Measurements from ENCODE around the gene SPOCK3.
"Not testable (repeated sequence)": the region's sequence is repeated elsewhere in the genome, so short reads cannot be mapped to it uniquely, and the experiment has no call there.

The SPOCK3 gene

DNA sequence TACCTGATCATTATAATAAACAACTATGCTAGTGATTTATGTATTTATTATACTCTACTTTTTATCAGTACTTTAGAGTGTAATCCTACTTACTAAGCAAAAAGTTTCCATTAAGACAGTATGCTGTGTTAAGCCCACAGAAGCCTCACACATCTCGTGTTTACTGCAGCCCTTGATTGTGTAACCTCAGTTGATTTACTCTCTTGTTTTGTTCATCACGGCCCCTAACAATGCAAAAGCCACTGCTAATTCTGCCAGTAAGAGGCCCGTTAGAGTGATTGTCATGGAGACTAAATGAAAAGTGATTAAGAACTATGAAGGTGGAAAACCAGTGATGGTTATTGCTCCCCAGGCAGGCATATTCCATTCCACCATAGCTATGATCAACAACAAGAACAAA, 436.2 kb downstream of the SPOCK3 start:
- DNase-seq, result no peak

DNA sequence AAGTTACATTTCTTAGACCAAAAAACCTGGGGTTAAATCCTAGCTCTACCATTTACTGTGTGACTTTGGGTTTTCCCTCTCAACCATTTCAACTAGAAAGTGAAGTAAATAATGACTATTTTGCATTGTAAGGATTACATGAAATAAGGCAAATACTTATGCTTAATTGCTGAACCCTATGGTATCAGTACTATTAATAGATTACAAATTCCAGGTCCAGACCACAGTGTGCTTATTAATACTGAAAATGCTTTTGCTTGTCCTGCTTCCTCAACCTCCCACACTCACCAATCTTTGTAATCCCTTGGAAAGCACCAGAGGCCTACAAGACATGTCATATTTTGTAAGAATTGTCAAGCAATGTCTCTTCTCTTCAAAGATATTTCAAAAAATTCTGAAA, 456.5 kb downstream of the SPOCK3 start:
- no peak for DNase-seq

DNA sequence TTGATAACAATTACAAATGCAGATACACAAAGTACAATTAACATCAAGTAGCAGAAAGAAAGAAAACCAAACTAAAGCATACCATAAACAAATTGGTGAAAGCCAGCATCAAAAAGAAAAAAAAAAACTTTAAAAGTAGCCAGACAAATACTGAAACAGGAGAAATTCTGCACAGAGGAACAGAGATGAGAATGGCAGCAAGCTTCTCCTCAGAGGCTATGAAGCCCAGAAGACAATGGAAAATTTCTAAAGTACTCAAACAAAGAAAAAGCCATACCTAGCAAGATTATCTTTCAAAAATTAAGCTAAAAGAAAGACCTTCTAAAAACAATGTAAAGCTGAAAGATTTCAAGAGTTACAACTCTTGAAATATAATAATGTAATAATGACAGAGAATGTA, 471.3 kb downstream of the SPOCK3 start:
- DNase-seq, result no peak

DNA sequence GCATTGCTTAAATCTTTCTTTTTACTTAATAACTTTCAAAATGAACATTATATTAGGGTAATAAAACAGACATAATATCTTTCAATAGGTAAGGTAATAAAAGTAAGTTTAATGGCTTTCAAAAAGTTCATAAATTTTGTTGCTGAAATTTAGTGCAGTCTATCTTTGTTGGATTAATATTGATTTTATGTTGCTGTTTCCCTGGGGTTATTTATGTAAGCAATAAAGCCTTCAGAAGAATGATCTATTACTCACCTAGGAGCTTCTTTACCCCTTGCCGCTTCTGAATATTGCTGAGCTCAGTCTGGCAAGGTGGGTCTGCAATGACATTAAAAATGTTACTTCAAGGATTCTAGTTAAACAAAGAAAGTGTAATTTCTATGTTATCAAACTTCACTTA, 492.6 kb downstream of the SPOCK3 start:
- no peak for DNase-seq

DNA sequence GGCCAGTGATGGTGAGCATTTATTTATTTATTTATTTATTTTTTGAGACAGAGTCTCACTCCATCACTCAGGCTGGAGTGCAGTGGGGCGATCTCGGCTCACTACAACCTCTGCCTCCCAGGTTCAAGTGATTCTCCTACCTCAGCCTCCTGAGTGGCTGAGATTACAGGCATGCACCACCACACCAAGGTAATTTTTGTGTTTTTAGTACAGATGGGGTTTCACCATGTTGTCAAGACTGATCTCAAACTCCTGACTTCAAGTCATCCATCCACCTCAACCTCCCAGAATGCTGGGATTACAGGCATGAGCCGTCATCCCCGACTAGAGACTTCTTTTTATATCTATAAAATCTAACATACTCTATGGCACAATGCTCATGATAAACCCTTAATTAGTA, 495.1 kb downstream of the SPOCK3 start:
- DNase-seq, result not testable (repeated sequence)

DNA sequence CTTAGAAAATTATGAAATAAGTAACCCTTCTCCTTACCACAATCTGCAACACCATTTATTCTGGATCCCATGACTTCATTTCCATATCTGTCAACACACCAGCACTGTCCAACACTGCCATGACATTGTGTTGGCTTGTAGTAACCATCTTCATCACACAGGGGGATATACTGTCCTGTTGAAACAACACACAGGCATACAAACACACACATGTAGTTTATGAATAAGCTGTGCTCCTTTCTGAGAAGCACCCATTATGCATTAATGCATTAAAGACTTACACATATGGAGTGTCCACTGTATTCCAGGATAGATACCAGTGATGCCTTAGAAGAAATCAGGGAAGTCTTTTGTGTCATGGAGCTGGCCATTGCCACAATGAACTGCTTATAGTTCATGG, 496.9 kb downstream of the SPOCK3 start:
- no peak for DNase-seq

DNA sequence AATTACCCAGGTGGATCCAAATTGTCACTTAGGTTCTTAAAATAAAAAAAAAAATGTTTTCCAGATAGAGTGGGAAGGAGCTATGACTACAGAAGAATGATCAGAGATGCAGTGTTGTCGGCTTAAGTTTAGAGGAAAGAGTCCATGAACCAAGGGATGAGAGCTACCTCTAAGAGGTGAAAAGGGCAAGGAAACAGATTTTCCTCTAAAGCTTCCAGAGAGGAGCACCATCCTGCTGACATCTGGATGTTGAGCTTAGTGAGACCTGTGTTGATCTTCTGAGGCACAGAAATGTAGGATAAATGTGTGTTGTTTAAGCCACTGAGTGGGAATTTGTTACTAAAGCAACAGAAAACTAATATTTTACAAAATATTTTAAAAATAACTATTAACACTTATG, 498.7 kb downstream of the SPOCK3 start:
- DNase-seq, result no peak

DNA sequence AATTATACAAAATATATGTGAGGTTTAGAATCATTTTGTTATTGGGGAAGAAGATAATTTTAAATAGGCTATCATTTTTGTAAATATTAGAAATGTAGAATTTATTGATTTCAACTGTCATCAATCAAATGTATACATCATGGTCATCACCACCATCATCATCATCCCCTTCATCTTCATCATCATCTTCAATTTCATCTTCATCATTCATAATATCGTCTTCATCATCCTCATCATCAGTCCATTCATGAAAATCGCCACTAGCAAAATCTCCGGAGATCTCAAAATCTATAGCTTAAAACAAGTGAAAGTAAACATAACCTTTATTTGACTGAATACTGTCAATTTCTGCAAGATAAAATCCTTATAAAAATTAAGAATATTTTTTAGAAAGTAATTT, 499.5 kb downstream of the SPOCK3 start:
- DNase-seq, result no peak

DNA sequence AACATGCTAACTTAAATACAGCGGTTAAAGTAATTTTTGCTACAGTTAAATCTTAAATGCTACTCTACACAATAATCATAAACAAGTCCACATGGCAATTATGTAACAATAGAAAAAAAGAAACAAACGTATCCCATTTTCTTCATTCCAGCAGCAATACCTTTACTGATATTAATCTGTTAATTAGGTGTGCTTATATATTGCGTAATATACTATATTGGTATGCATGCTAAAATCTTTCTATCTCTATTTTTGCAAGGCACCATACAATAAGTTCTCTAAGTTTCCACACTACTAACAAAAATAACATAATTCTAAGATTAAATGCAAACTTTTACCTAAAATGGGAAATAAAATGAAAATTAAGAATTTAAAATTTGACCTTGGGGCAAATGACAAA, 500.6 kb downstream of the SPOCK3 start:
- DNase-seq, result no peak

DNA sequence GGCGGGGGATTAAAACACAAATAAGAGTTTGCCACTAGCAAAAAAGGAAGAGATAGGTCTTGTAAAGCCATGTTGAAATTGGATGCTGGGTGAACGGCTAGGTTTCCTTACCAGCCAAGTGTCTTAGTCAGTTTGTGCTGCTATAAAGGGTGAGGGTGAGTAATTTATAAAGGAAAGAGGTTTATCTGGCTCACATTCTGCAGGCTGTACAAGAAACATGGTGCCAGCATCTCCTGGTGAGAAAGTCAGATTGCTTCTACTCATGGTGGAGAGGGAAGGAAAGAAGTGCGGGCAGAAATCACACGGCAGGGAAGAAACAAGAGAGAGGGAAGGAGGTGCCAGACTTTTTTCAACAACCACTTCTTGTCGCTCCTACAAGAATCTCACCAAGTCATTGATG, 507.5 kb downstream of the SPOCK3 start:
- DNase-seq, result no peak

DNA sequence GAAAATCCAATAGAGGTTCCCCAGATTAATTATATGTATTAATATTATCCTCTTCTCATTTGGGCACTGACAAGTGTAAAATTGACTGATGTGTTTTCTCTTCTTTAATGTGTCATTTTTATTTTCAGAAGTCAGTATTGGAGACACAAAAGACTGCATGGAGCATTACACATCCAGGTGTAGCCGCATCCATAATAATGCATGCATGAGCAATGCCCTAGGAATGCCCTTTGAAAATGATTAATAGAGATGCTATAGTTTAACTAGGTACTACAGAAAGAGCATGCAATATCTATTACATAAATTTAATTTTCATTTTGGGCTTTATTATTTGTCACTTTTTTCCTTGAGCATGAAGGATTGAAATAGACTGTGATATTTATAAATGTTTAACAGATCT, 509.9 kb downstream of the SPOCK3 start:
- DNase-seq, result no peak

DNA sequence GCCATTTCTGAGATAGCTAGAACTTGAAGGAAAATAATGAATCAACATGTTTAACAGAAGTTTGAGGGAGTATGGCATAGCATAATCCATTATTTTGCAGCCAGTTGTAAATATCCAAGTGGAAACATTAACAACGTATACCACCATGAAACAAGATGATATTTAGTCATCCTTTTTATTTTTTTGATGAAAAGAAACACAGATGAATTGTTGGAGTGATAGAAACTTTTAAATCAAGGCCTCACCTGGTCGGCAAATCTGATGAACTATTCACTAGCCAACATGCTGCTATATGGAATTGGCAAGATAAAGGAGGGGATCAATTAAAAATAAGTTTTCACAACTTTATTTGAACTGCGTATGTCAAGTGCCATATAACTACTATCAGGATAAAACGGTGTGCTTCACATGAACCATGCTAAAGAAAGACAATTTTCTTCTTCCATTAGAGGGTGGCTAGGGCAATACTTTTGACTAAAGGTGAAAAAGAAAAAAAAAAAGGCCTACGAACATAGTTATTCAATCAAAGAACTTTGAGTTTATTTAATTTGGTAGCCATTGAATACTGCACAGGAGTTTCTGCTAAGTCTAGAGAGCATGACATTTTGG, 510.7 kb downstream of the SPOCK3 start:
- no peak for DNase-seq

DNA sequence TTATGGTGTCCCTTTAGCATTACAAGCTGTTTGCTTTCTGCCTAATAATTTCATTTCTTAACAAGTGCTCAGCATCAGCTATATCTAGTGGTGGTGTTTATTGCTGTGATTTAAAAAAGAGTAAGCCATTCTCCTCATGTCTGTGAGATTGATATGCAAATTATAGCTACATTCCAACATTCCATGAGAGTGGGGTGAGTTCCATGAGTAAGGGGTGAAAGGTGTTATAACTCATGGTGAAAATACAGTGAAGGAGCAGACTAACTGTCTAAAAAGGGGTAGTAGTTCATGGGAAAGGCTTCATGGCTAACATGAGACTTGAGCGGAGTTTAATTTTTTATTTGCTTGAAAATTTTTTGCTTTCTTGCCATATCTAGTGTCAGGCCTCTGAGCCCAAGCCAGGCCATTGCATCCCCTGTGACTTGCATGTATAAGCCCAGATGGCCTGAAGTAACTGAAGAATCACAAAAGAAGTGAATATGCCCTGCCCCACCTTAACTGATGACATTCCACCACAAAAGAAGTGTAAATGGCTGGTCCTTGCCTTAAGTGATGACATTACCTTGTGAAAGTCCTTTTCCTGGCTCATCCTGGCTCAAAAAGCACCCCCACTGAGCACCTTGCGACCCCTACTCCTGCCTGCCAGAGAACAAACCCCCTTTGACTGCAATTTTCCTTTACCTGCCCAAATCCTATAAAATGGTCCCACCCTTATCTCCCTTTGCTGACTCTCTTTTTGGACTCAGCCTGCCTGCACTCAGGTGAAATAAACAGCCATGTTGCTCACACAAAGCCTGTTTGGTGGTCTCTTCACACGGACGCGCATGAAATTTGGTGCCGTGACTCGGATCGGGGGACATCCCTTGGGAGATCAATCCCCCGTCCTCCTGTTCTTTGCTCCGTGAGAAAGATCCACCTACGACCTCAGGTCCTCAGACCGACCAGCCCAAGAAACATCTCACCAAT, 518.3 kb downstream of the SPOCK3 start:
- not testable (repeated sequence) for DNase-seq

DNA sequence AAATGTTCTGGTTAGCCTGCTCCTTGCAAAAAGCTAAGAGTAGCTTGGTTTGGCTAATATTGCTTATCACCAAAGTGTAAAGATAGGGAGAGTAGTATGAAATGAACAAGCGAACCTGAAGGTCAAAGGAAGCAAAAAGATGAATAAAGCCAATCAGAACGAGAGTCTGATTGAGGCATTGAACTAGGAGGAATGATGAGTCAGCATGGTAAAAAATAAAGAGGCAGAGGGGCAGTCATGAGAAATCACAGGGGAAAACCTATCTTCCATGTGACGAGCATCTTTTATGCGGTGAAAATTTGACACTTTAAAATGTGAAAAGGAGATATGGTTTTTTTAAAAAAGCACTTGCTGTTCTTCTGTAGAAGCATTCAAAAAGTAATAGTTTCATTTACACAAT, 533.7 kb downstream of the SPOCK3 start:
- DNase-seq, result no peak

DNA sequence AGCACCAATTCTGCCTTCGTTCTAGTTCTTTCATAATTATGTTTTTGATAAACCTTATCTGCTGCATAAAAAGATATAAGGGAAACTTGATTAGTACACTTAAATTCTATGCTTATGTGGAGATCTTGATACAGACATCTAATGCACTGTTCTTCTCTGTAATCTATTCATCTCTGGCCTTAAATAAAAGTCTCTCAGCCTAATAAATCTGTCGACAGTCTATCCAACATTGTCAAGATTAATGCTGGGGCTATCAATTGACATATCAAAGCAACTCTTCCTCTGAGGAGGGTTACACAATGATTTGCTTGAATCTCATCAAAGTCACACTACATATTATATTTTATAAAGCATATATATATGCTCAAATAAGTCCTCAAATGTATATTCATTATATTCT, 545.5 kb downstream of the SPOCK3 start:
- no peak for DNase-seq

DNA sequence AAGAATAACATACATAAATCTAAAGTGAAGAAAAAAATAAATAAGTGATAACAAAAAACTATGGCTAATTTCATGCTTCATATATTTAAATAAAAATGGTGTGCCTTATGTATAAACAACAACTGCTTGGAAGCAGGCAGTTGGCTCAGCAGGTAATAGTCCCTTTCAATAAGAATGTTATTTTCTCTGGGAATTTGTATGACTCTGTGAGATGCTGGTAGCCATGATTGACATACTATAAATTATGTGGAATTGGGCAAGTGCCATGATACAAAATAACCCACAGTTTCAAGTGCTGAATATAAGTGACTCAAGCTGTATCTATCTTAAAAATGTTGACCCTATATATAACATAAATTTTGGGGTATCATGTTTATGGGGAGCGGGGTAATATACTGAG, 546.5 kb downstream of the SPOCK3 start:
- no peak for DNase-seq
